ENCODE data around the gene EPS8L2. TPM values are rescaled to one million over a fixed set of nuclear protein-coding genes. Genes with fewer than 3 reads are reported as not detected.

The EPS8L2 gene
- total and polyA plus RNA-seq, 2 donors (not counting 1 experiment from before 2014, with no cell fraction given) = 13.9 to 22.7 TPM

DNA sequence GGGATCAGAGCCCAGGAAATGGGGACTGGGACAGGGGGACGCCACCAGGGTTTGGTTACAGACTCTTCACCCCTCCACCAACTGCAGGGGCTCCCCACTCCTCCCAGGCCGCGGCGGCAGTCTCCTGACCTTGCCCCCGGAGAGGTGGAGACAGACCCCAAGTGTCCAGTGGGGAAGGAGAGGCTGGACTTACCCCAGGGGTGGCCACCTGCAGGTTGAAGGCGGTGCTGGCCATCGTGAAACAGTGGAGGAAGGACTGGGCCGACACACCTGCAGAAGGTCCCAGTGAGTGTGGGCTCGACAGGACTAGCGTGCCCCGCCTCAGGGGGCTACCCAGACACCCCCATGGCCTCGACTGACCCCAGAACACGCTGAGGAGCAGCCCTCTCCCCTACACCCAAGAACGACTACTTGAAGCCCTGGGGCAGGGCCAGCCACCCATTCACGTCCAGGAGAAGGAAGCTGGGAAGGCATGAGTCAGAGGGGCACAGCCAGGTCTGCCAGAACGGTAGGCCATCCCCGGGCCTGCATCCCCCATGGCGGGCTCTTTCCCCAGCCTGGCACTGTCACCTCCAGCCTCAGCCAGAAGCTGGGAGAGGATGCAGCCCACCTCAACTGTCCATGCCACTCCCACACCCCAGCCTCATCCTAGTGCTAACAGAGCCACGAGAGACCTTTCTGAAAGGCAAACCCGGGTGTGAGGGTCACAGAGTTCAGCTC lies 69.0 kb downstream of the EPS8L2 start:
- Histone ChIP-seq H3K9me3 (ENCODE audit: control extremely low read depth in 1 of 3, control insufficient read depth in 2 of 3, insufficient read depth in 1 of 3, low read length in 2 of 3) (no peaks in the 10 kb centered on the region), H4K20me1 (ENCODE audit: control insufficient read depth, insufficient read depth, low read length, poor library complexity, severe bottlenecking) (peaks cover 60% of the 10 kb centered on the region), H3K4me2 (replicated peaks; ENCODE audit: low read depth, low read length, poor library complexity, severe bottlenecking) (no peak overlapping the region), H3K27me3 (replicated peaks in 1 of 4; ENCODE audit: control extremely low read depth in 1 of 4, control insufficient read depth in 3 of 4, insufficient read depth in 4 of 4, low read length in 3 of 4) (no peaks in the 10 kb centered on the region), H3K27ac (ENCODE audit: low read length in 2 of 2) (no peak overlapping the region), H2AFZ (ENCODE audit: insufficient read depth, low read depth, low read length, poor library complexity, severe bottlenecking) (no peak overlapping the region), H3K79me2 (ENCODE audit: control insufficient read depth, insufficient read depth, low read length) (peaks cover 64% of the 10 kb centered on the region), H3K9ac (ENCODE audit: low read length) (no peak overlapping the region), H3K36me3 (replicated peaks in 1 of 2; ENCODE audit: control extremely low read depth in 1 of 2, control insufficient read depth in 1 of 2, extremely low read depth in 1 of 2, insufficient read depth in 2 of 2, low read length in 1 of 2) (peaks cover 0 to 20% of the 10 kb centered on the region in 2 experiments), H3K4me1 (ENCODE audit: control insufficient read depth in 2 of 2, insufficient read depth in 2 of 2, low read length in 2 of 2) (peaks cover 12 to 24% of the 10 kb centered on the region in 2 donors), H3K4me3 (ENCODE audit: control extremely low read depth in 1 of 5, extremely low read depth in 1 of 5, insufficient read depth in 1 of 5, low read depth in 2 of 5, low read length in 4 of 5) (no peak overlapping the region)
- Mint-ChIP-seq H3K27ac (no peak overlapping the region), H3K9me3 (ENCODE audit: insufficient read depth) (no peaks in the 10 kb centered on the region), H3K4me3 (peak overlapping the region; percentile 71), H3K4me1 (peaks cover 18% of the 10 kb centered on the region), H3K27me3 (no peaks in the 10 kb centered on the region)
- WGBS (ENCODE audit: insufficient coverage) = 93% methylated on average over 17 of the region's 20 CpGs
- intact Hi-C loops (cut with micrococcal nuclease) = no loop called here
- DNase-seq = peak; percentile 14
- CTCF ChIA-PET = interaction anchor here (1.3 kb wide), 1 partner anchor 28 kb away, joined by 3 read pairs; the partner anchor contains the start of gene TALDO1
- POLR2A ChIA-PET = interaction anchor here (0.6 to 0.7 kb wide), 2 partner anchors 65 to 241 kb away, joined by 3 to 7 read pairs; no protein-coding TSS in a partner anchor
- TF ChIP-seq EZH2 (IDR thresholded peaks at IDR 0.05; ENCODE audit: borderline replicate concordance, insufficient read depth, low read depth, low read length, poor library complexity, severe bottlenecking) = no peak
- TF ChIP-seq CTCF (IDR thresholded peaks at IDR 0.05) = no peak
- no peak for ATAC-seq (ENCODE audit: low read depth)

DNA sequence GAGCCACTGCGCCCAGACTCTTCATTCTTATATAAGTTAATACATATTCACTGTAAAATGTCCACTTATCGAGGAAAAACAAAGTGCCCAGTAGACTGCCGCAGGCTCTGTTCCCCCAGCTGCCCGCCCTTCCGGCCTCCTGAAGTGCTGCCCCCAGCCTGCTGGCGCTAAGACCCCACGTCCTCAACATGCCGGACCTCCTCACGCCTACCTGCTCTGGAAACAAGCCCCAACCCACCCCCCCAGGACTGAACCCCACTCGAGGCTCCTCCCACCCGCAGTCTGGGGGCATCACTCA lies 70.2 kb downstream of the EPS8L2 start:
- DNase-seq (no peak), ATAC-seq (ENCODE audit: low read depth) (no peak)
- Histone ChIP-seq H3K9me3 (ENCODE audit: control extremely low read depth in 1 of 3, control insufficient read depth in 2 of 3, insufficient read depth in 1 of 3, low read length in 2 of 3) (no peaks in the 10 kb centered on the region), H3K4me2 (replicated peaks; ENCODE audit: low read depth, low read length, poor library complexity, severe bottlenecking) (peak overlapping the region; percentile 99), H3K36me3 (replicated peaks in 1 of 2; ENCODE audit: control extremely low read depth in 1 of 2, control insufficient read depth in 1 of 2, extremely low read depth in 1 of 2, insufficient read depth in 2 of 2, low read length in 1 of 2) (peaks cover 0 to 10% of the 10 kb centered on the region in 2 experiments), H3K4me1 (ENCODE audit: control insufficient read depth in 2 of 2, insufficient read depth in 2 of 2, low read length in 2 of 2) (peaks cover 12 to 24% of the 10 kb centered on the region in 2 donors), H3K4me3 (ENCODE audit: control extremely low read depth in 1 of 5, extremely low read depth in 1 of 5, insufficient read depth in 1 of 5, low read depth in 2 of 5, low read length in 4 of 5) (peak overlapping the region in 4 of 5 experiments; percentile 63 to 80 (median 74)), H2AFZ (ENCODE audit: insufficient read depth, low read depth, low read length, poor library complexity, severe bottlenecking) (no peak overlapping the region), H3K9ac (ENCODE audit: low read length) (peak overlapping the region; percentile 68), H3K27me3 (replicated peaks in 1 of 4; ENCODE audit: control extremely low read depth in 1 of 4, control insufficient read depth in 3 of 4, insufficient read depth in 4 of 4, low read length in 3 of 4) (no peaks in the 10 kb centered on the region), H3K79me2 (ENCODE audit: control insufficient read depth, insufficient read depth, low read length) (peaks cover 64% of the 10 kb centered on the region), H3K27ac (ENCODE audit: low read length in 2 of 2) (peak overlapping the region in 1 of 2 donors; percentile 59), H4K20me1 (ENCODE audit: control insufficient read depth, insufficient read depth, low read length, poor library complexity, severe bottlenecking) (peaks cover 65% of the 10 kb centered on the region)
- Mint-ChIP-seq H3K27ac (peak overlapping the region; percentile 46), H3K9me3 (ENCODE audit: insufficient read depth) (no peaks in the 10 kb centered on the region), H3K4me3 (peak overlapping the region; percentile 80), H3K27me3 (no peaks in the 10 kb centered on the region), H3K4me1 (peaks cover 18% of the 10 kb centered on the region)
- no peak for TF ChIP-seq EZH2 (IDR thresholded peaks at IDR 0.05; ENCODE audit: borderline replicate concordance, insufficient read depth, low read depth, low read length, poor library complexity, severe bottlenecking)
- POLR2A ChIA-PET = interaction anchor here (0.7 kb wide), 1 partner anchor 221 kb away, joined by 3 read pairs; no protein-coding TSS in a partner anchor
- intact Hi-C loops (cut with micrococcal nuclease) = loop anchor here (2.0 kb wide), 1 partner anchor 29 kb away; the partner anchor contains the start of gene TALDO1
- WGBS (ENCODE audit: insufficient coverage) = 53% methylated on average over 10 of the region's 11 CpGs
- CTCF ChIA-PET = interaction anchor here (1.0 to 1.3 kb wide), 3 partner anchors 21 to 57 kb away, joined by 3 read pairs; partner anchors contain the start of genes CD151 and TALDO1
